ENCODE results near the gene CCDC148. TPM values are rescaled to one million over a fixed set of nuclear protein-coding genes. Genes with fewer than 3 reads are reported as not detected.

Gene CCDC148
- polyA plus RNA-seq, 3 donors: not detected

DNA sequence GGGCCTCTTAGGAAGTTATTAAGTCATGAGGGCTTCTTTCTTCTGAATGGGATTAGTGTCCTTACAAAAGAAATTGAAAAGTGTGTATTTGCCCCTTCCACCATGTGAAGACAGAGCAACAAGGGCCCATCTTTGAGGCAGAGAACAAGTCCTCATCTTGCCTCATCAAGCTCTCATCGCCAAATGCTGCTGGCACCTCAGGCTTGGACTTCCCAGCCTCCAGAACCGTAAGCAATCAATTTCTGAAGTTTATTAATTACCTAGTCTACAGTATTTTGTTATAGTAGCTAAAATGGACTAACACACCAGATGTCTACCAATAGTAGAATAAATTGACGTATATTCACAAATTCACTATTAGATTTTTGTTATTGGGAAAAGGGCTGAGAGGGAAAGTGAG lies 74.6 kb downstream of the CCDC148 start:
- Mint-ChIP-seq H3K4me3 (no peak overlapping the region), H3K27ac (no peak overlapping the region), H3K9me3 (peaks cover 0 to 11% (median 3%) of the 10 kb centered on the region in 7 donors), H3K27me3 (ENCODE audit: low read depth in 3 of 3) (peaks cover 0 to 3% (median 2%) of the 10 kb centered on the region in 3 donors), H3K36me3 (no peaks in the 10 kb centered on the region), H3K4me1 (no peaks in the 10 kb centered on the region)
- TF ChIP-seq CTCF (IDR thresholded peaks at IDR 0.05): no peak
- Histone ChIP-seq H4K20me1 (ENCODE audit: insufficient read depth, low read length) (no peaks in the 10 kb centered on the region), H3K9ac (ENCODE audit: insufficient read depth, low read length, poor library complexity, severe bottlenecking) (no peak overlapping the region), H3K27ac (ENCODE audit: low read depth in 1 of 2, low read length in 2 of 2) (no peak overlapping the region), H3K4me2 (replicated peaks; ENCODE audit: extremely low read depth, low read length, poor library complexity, severe bottlenecking) (no peak overlapping the region), H3K9me3 (replicated peaks in 1 of 2; ENCODE audit: control insufficient read depth in 1 of 2, insufficient read depth in 1 of 2, low read length in 2 of 2) (no peaks in the 10 kb centered on the region), H3K4me1 (ENCODE audit: control insufficient read depth in 1 of 2, insufficient read depth in 2 of 2, low read length in 2 of 2) (no peaks in the 10 kb centered on the region), H3K79me2 (ENCODE audit: insufficient read depth, low read length) (no peaks in the 10 kb centered on the region), H3K36me3 (replicated peaks in 1 of 2; ENCODE audit: control insufficient read depth in 1 of 2, insufficient read depth in 2 of 2, low read length in 2 of 2) (no peaks in the 10 kb centered on the region), H3K27me3 (ENCODE audit: control insufficient read depth in 2 of 2, insufficient read depth in 2 of 2, low read length in 2 of 2) (no peaks in the 10 kb centered on the region), H3K4me3 (replicated peaks in 1 of 3; ENCODE audit: low read depth in 2 of 3, low read length in 3 of 3) (no peak overlapping the region), H2AFZ (ENCODE audit: insufficient read depth, low read depth, low read length, poor library complexity, severe bottlenecking) (no peak overlapping the region)
- WGBS (ENCODE audit: insufficient coverage): no CpG with 5 or more reads among the region's 3 CpGs
- intact Hi-C loops (cut with micrococcal nuclease): no loop called here
- DNase-seq: no peak

DNA sequence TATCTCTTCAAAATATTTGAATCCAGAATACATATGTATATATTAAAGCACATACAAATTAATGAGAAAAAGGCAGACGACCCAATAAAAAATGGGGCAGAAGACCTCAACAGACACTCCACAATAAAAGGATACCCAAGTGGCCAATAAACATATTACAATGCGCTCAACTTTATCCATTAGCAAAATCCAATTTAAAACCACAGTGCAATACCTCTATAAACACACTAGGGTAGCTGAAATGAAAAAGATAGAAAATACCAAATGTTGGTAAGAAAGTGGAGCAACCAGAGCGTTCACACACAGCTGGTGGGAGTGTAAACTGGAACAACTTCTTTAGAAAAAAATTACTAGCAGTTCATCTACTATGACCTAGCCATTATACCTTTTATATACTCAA lies 75.3 kb downstream of the CCDC148 start:
- Histone ChIP-seq H3K79me2 (ENCODE audit: insufficient read depth, low read length) (no peaks in the 10 kb centered on the region), H3K9me3 (replicated peaks in 1 of 2; ENCODE audit: control insufficient read depth in 1 of 2, insufficient read depth in 1 of 2, low read length in 2 of 2) (no peaks in the 10 kb centered on the region), H3K9ac (ENCODE audit: insufficient read depth, low read length, poor library complexity, severe bottlenecking) (no peak overlapping the region), H4K20me1 (ENCODE audit: insufficient read depth, low read length) (no peaks in the 10 kb centered on the region), H3K36me3 (replicated peaks in 1 of 2; ENCODE audit: control insufficient read depth in 1 of 2, insufficient read depth in 2 of 2, low read length in 2 of 2) (no peaks in the 10 kb centered on the region), H2AFZ (ENCODE audit: insufficient read depth, low read depth, low read length, poor library complexity, severe bottlenecking) (no peak overlapping the region), H3K27me3 (ENCODE audit: control insufficient read depth in 2 of 2, insufficient read depth in 2 of 2, low read length in 2 of 2) (no peaks in the 10 kb centered on the region), H3K4me1 (ENCODE audit: control insufficient read depth in 1 of 2, insufficient read depth in 2 of 2, low read length in 2 of 2) (no peaks in the 10 kb centered on the region), H3K27ac (ENCODE audit: low read depth in 1 of 2, low read length in 2 of 2) (no peak overlapping the region), H3K4me3 (replicated peaks in 1 of 3; ENCODE audit: low read depth in 2 of 3, low read length in 3 of 3) (no peak overlapping the region), H3K4me2 (replicated peaks; ENCODE audit: extremely low read depth, low read length, poor library complexity, severe bottlenecking) (no peak overlapping the region)
- Mint-ChIP-seq H3K4me1 (no peaks in the 10 kb centered on the region), H3K9me3 (peaks cover 0 to 12% (median 3%) of the 10 kb centered on the region in 7 donors), H3K4me3 (no peak overlapping the region), H3K36me3 (no peaks in the 10 kb centered on the region), H3K27ac (no peak overlapping the region), H3K27me3 (ENCODE audit: low read depth in 3 of 3) (peaks cover 0 to 2% (median 1%) of the 10 kb centered on the region in 3 donors)
- DNase-seq: no peak
- no peak for TF ChIP-seq CTCF (IDR thresholded peaks at IDR 0.05)
- no CpG with 5 or more reads among the region's 3 CpGs for WGBS (ENCODE audit: insufficient coverage)
- intact Hi-C loops (cut with micrococcal nuclease): no loop called here
